Pericardium fibroblast (primary cell): Measurements from ENCODE around the gene OR4K13. TPM values are rescaled to one million over a fixed set of nuclear protein-coding genes. Genes with fewer than 3 reads are reported as not detected.

ENCODE experiments used
- total RNA-seq: library from RNA; depleted of rRNA; stranded (reverse); fragments of >200 nt; gene quantifications from 2 replicates; pipeline ENCODE4 v1.2.3, GENCODE V29; 2015

The OR4K13 gene
- not detected in 2 replicates for total RNA-seq

GRCh38 chr14:20035938-20036337, at the start of gene OR4K13:
TSS of gene OR4K13 (minus strand) at chr14:20036038. CDS start at chr14:20034758, 1,280 bp downstream.

GRCh38 chr14:20059745-20060144, 23.9 kb upstream of the OR4K13 start, which contains the start of gene OR4L1:
TSS of gene OR4L1 (plus strand) at chr14:20060045. CDS start at chr14:20060045, 0 bp downstream.

GRCh38 chr14:20019257-20019865, 16.5 kb downstream of the OR4K13 start, which contains the start of gene OR4K14:
TSS of gene OR4K14 (minus strand) at chr14:20019307. CDS start at chr14:20015193, 4,114 bp downstream.

GRCh38 chr14:20001863-20002262, 34.0 kb downstream of the OR4K13 start, which contains the start of gene OR4Q2:
TSS of gene OR4Q2 (plus strand) at chr14:20002163.

Other genes with a start within 250 kb of the OR4K13 start
- not detected in 2 replicates for gene OR4N2, start 232.3 kb downstream of the OR4K13 start, total RNA-seq
- not detected in 2 replicates for gene OR4K2, start 160.9 kb downstream of the OR4K13 start, total RNA-seq
- gene OR4K5, start 115.4 kb downstream of the OR4K13 start, total RNA-seq, result not detected in 2 replicates
- gene OR4K1, start 105.1 kb downstream of the OR4K13 start, total RNA-seq, result not detected in 2 replicates
- gene OR4K15, start 60.4 kb downstream of the OR4K13 start, total RNA-seq, result not detected in 2 replicates
- gene OR4Q2, start 33.9 kb downstream of the OR4K13 start, total RNA-seq, result not detected in 2 replicates
- gene OR4K14, start 16.7 kb downstream of the OR4K13 start, total RNA-seq, result not detected in 2 replicates
- not detected in 2 replicates for gene OR4L1, start 24.0 kb upstream of the OR4K13 start, total RNA-seq
- not detected in 2 replicates for gene OR4K17, start 74.7 kb upstream of the OR4K13 start, total RNA-seq
- gene OR4N5, start 102.8 kb upstream of the OR4K13 start, total RNA-seq, result not detected in 2 replicates
- gene OR11G2, start 154.9 kb upstream of the OR4K13 start, total RNA-seq, result not detected in 2 replicates
- not detected in 2 replicates for gene OR11H6, start 187.7 kb upstream of the OR4K13 start, total RNA-seq
- gene OR11H7, start 192.9 kb upstream of the OR4K13 start, total RNA-seq, result not detected in 2 replicates
- not detected in 2 replicates for gene OR11H4, start 203.2 kb upstream of the OR4K13 start, total RNA-seq